ENCODE data around the gene KRTAP6-2.

- TF ChIP-seq CTCF (conservative IDR thresholded peaks at IDR 0.05; ENCODE audit: low read length) (no peak), EZH2phosphoT487 (IDR thresholded peaks at IDR 0.05; ENCODE audit: borderline replicate concordance, low read depth, low read length) (no peak)
Measured at GRCh38 chr21:30563630-30564029, 35.1 kb downstream of the KRTAP6-2 start.
